Upper lobe of right lung (tissue), 1 donor: ENCODE data around the gene NPAS3. TPM values are rescaled to one million over a fixed set of nuclear protein-coding genes. Genes with fewer than 3 reads are reported as not detected.

Source experiments
- ATAC-seq: fragments of 200-7000 bp; cut with Tn5 transposase; one replicate; pipeline ENCODE4 v1.9.1; 2020; ENCODE audit warnings: mild to moderate bottlenecking, moderate library complexity
- DNase-seq: peaks from one replicate; pipeline ENCODE4 v3.0.0-alpha.2; 2020
- H3K27ac ChIP-seq: fragments of 200-600 bp; one replicate; pipeline ENCODE4 v1.8.0; 2022
- H3K27me3 ChIP-seq: fragments of 200-600 bp; one replicate; pipeline ENCODE4 v1.8.0; 2022; ENCODE audit warnings: mild to moderate bottlenecking
- H3K36me3 ChIP-seq: fragments of 200-600 bp; one replicate; pipeline ENCODE4 v1.8.0; 2022
- H3K4me1 ChIP-seq: fragments of 200-600 bp; one replicate; pipeline ENCODE4 v1.8.0; 2022
- H3K4me3 ChIP-seq: fragments of 200-600 bp; one replicate; pipeline ENCODE4 v1.8.0; 2022; ENCODE audit warnings: mild to moderate bottlenecking
- H3K9me3 ChIP-seq: fragments of 200-600 bp; one replicate; pipeline ENCODE4 v1.8.0; 2022
- CTCF ChIP-seq: fragments of 200-600 bp; IDR thresholded peaks from one replicate; pipeline ENCODE4 v1.8.0; 2022; ENCODE audit warnings: antibody characterized with exemption
- intact Hi-C: fragments of 100-400 bp; cut with DNase I; formaldehyde crosslinking; loops from one replicate; pipeline ENCODE4 v1.11.0; 2022
- total RNA-seq: library from RNA; stranded (reverse); fragmentation: NEBNext Ultra II Directional; extraction: Animal tissue kit (Norgen Biotek cat#: 25700); gene quantifications from one replicate; pipeline ENCODE4 v1.2.1, GENCODE V29; 2021
- donor health status: DM: no; HTN: yes; CAD: no; lungs with severe emphysema.

NPAS3 gene
- total RNA-seq, 1 donor from 2014 or later, result 1.2 TPM

- no peaks in the 10 kb centered on the region for H3K9me3 ChIP-seq
- H3K4me3 ChIP-seq, result no peak overlapping the region
- no peaks in the 10 kb centered on the region for H3K27me3 ChIP-seq
- DNase-seq, result no peak
- intact Hi-C loops, result no loop called here
- no peaks in the 10 kb centered on the region for H3K36me3 ChIP-seq
- ATAC-seq, result no peak
- H3K27ac ChIP-seq, result no peak overlapping the region
- TF ChIP-seq CTCF, result no peak
- no peaks in the 10 kb centered on the region for H3K4me1 ChIP-seq
Measured at GRCh38 chr14:33578461-33579216, 640.0 kb downstream of the NPAS3 start.

GRCh38 chr14:33580231-33580749, 641.6 kb downstream of the NPAS3 start:
- no peak overlapping the region for H3K4me3 ChIP-seq
- no peaks in the 10 kb centered on the region for H3K9me3 ChIP-seq
- no peaks in the 10 kb centered on the region for H3K36me3 ChIP-seq
- TF ChIP-seq CTCF, result no peak
- intact Hi-C loops, result no loop called here
- DNase-seq (no peak), ATAC-seq (no peak)
- no peak overlapping the region for H3K27ac ChIP-seq
- no peaks in the 10 kb centered on the region for H3K4me1 ChIP-seq
- no peaks in the 10 kb centered on the region for H3K27me3 ChIP-seq

- TF ChIP-seq CTCF, result no peak
- H3K9me3 ChIP-seq, result no peaks in the 10 kb centered on the region
- H3K36me3 ChIP-seq, result no peaks in the 10 kb centered on the region
- no peaks in the 10 kb centered on the region for H3K4me1 ChIP-seq
- H3K4me3 ChIP-seq, result no peak overlapping the region
- H3K27ac ChIP-seq, result no peak overlapping the region
- ATAC-seq (no peak), DNase-seq (no peak)
- intact Hi-C loops, result no loop called here
- no peaks in the 10 kb centered on the region for H3K27me3 ChIP-seq
Measured at GRCh38 chr14:33580841-33581240, 642.2 kb downstream of the NPAS3 start.

GRCh38 chr14:33584697-33585096, 646.0 kb downstream of the NPAS3 start:
- Histone ChIP-seq H3K4me1 (no peaks in the 10 kb centered on the region), H3K4me3 (no peak overlapping the region), H3K27me3 (no peaks in the 10 kb centered on the region), H3K36me3 (no peaks in the 10 kb centered on the region), H3K9me3 (no peaks in the 10 kb centered on the region), H3K27ac (no peak overlapping the region)
- TF ChIP-seq CTCF, result no peak
- intact Hi-C loops, result no loop called here
- DNase-seq (no peak), ATAC-seq (no peak)

- H3K9me3 ChIP-seq, result no peaks in the 10 kb centered on the region
- no peak overlapping the region for H3K4me3 ChIP-seq
- intact Hi-C loops, result no loop called here
- TF ChIP-seq CTCF, result no peak
- no peak for DNase-seq
- no peak overlapping the region for H3K27ac ChIP-seq
- no peaks in the 10 kb centered on the region for H3K27me3 ChIP-seq
- no peak for ATAC-seq
- H3K4me1 ChIP-seq, result no peaks in the 10 kb centered on the region
- no peaks in the 10 kb centered on the region for H3K36me3 ChIP-seq
Measured at GRCh38 chr14:33586806-33587205, 648.1 kb downstream of the NPAS3 start.
